Suprapubic skin (tissue), 4 donors: ENCODE results near the gene LCP1.

ENCODE experiments used
- EP300 ChIP-seq: sonication (generic); formaldehyde crosslinking; IDR thresholded peaks from one replicate; pipeline ENCODE4 v1.6.1; 2017; ENCODE audit warnings: antibody characterized with exemption
- POLR2A ChIP-seq, 2 donors: fragments of 450-650 bp; IDR thresholded peaks; one replicate each; pipeline ENCODE4 v1.6.1; 2017; ENCODE audit warnings: antibody characterized with exemption in 2 of 2, mild to moderate bottlenecking in 2 of 2, moderate library complexity in 2 of 2
- POLR2AphosphoS5 ChIP-seq, 3 donors: sonication (generic); formaldehyde crosslinking; IDR thresholded peaks; one replicate each; pipeline ENCODE4 v1.6.1; 2017; ENCODE audit warnings: antibody characterized with exemption in 3 of 3
- TF ChIP-seq, protein P1 (sequence below), 2 donors: fragments of 200-600 bp in 1 of 2; fragments of 450-650 bp in 1 of 2; sonication (generic) in 1 of 2; IDR thresholded peaks; one replicate each; pipeline ENCODE4 v1.5.1; 2016 to 2019; ENCODE audit warnings: antibody characterized with exemption in 2 of 2, mild to moderate bottlenecking in 1 of 2, moderate library complexity in 1 of 2

- TF ChIP-seq, protein P1, sequence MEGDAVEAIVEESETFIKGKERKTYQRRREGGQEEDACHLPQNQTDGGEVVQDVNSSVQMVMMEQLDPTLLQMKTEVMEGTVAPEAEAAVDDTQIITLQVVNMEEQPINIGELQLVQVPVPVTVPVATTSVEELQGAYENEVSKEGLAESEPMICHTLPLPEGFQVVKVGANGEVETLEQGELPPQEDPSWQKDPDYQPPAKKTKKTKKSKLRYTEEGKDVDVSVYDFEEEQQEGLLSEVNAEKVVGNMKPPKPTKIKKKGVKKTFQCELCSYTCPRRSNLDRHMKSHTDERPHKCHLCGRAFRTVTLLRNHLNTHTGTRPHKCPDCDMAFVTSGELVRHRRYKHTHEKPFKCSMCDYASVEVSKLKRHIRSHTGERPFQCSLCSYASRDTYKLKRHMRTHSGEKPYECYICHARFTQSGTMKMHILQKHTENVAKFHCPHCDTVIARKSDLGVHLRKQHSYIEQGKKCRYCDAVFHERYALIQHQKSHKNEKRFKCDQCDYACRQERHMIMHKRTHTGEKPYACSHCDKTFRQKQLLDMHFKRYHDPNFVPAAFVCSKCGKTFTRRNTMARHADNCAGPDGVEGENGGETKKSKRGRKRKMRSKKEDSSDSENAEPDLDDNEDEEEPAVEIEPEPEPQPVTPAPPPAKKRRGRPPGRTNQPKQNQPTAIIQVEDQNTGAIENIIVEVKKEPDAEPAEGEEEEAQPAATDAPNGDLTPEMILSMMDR (IDR thresholded peaks at IDR 0.05), result no peak
- no peak for TF ChIP-seq POLR2AphosphoS5 (IDR thresholded peaks at IDR 0.05)
- TF ChIP-seq POLR2A (IDR thresholded peaks at IDR 0.05), result no peak
- no peak for TF ChIP-seq EP300
Measured at GRCh38 chr13:46172531-46172991, 9.4 kb downstream of the LCP1 start.
